Neural cell (in vitro differentiated cells): ENCODE data around the gene ARID1B.

Experiments used
- CTCF ChIP-seq: fragments of 450-650 bp; IDR thresholded peaks from 2 replicates; pipeline ENCODE4 v1.5.1; 2014; ENCODE audit warnings: antibody characterized with exemption, mild to moderate bottlenecking, moderate library complexity; ENCODE audit not compliant: poor library complexity, severe bottlenecking
- POLR2AphosphoS5 ChIP-seq: IDR thresholded peaks from 2 replicates; pipeline ENCODE4 v1.6.1; 2012
- RAD21 ChIP-seq: fragments of 450-650 bp; conservative IDR thresholded peaks from 2 replicates; pipeline ENCODE4 v1.6.1; 2014; ENCODE audit warnings: antibody characterized with exemption, mild to moderate bottlenecking, moderate library complexity

- no peak for TF ChIP-seq RAD21
- no peak for TF ChIP-seq CTCF
- no peak for TF ChIP-seq POLR2AphosphoS5
Measured at GRCh38 chr6:156872903-156873302, 95.7 kb downstream of the ARID1B start.
